GM19395 (cell line): ENCODE results near the gene HDAC2.
"Not testable (repeated sequence)": the region's sequence is repeated elsewhere in the genome, so short reads cannot be mapped to it uniquely, and the experiment has no call there.

ENCODE experiments used
- ATAC-seq: cut with Tn5 transposase; IDR thresholded peaks from one replicate; pipeline ENCODE4 v1.9.1; 2021; ENCODE audit warnings: mild to moderate bottlenecking, moderate library complexity; ENCODE audit not compliant: unreplicated experiment

Gene HDAC2

DNA sequence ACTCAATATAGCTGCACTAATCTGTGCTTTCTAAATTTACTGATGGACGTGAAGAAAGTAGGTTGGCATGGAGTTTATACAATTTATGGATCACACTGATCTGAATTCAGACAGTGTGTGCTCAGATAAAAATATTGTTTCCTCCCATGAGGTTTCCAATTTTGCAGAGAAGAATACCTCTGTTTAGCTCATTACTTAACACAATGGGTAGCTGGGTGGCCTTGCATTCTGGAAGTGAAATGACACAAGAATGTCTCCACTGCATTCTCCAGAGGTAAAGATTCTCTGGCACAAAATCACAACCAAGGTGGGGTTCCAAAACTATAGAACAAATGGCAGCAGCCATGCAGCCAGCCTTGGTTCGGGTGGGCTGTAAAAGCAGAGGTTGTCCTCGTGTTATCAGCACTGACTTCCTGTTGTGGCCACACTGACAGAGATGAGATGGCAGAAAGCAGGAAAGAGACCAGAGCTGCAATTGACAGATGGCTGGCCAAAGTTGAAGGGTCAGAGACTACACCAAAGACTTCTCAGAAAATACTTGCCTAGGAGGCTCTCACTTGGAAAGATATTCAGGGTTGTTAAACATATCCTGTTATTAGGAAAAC lies 50.2 kb downstream of the HDAC2 start:
- ATAC-seq = peak; percentile 87

DNA sequence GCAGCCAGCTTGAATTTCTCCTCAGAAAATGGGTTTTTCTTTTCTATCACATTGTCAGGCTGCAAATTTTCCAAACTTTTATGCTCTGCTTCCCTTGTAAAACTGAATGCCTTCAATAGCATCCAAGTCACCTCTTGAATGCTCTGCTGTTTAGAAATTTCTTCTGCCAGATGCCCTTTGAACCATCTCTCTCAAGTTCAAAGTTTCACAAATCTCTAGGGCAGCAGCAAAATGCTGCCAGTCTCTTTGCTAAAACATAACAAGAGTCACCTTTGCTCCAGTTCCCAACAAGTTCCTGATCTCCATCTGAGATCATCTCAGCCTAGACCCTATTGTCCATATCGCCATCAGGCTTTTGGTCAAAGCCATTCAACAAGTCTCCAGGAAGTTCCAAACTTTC lies 60.7 kb downstream of the HDAC2 start:
- ATAC-seq = not testable (repeated sequence)

DNA sequence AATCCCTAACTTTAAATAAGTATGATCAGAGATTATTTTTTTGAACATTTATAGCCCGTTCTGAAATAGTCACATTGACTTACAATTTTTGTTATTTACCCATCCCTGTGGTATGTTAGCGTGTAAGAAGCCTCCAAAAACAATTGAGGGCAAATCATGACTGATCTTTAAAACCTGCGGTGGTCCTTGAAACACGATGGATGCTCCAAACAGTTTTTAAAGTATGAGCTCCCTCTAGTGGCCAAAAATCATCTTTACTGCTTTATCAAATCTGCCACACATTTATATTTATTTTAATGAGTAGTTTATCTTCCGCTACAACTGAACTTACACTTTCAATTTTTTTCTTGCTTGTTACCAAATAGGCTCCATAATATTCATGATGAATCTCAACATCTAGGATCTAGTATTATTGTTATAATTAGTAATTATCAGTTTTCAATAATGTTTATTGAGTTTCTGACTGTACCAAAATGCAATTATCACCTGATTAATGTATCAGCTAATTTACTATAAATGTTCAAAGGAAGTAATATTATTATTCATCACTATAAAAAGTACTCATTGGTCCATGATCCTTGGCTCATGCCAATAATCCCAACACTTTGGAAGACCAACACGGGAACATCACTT lies 61.6 kb downstream of the HDAC2 start:
- ATAC-seq = peak; percentile 84

DNA sequence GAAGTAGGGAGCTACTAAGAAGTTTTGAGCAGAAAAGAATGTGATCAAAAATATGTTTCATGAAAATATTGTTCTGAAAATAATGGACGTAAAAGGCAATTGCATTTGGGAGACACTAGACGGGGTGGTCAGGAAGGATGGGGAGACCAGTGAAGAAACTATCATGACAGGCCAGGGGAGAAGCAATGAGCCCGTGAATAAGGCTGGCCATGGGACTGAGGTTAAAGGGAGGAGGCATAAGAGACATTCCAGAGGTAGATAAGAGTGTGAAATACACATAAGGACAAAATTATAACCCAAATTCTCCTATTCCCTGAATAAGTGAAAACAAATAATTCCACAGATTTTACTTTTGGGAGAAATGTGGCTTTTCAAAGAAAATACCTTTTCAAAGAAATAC lies 62.1 kb downstream of the HDAC2 start:
- no peak for ATAC-seq

DNA sequence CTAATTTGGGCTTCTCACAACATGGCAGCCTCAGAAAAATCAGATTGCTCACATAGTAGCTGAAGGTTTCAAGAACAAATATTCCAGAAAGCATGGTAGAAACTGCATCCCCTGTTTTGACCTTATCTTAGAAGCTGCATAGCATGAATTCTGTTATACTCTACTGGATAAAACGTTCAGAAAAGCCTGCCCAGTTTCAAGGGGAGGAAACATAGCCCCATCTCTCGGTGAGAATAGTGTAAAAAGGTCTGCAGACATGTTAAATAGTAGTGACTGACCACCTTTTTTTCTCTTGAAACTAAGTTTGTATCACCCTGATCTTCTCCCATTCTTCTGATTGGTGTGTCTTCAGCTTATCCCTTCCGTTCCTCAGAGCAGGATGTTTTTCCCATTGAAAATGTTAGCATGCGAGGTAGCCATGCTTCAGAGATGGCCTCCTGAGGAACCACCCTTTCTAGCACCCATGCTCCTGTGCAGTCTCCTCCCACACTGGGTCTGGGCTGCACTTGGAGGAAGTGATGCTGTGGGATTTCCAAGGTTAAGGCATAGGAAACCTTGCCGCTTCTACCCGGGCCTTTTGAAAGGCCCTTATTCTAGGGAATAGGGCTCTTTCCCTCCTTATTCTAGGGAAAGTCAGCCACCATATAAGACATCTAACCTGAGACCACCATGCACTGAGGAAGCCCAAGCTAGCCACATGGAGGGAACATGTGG lies 63.7 kb downstream of the HDAC2 start:
- no peak for ATAC-seq

DNA sequence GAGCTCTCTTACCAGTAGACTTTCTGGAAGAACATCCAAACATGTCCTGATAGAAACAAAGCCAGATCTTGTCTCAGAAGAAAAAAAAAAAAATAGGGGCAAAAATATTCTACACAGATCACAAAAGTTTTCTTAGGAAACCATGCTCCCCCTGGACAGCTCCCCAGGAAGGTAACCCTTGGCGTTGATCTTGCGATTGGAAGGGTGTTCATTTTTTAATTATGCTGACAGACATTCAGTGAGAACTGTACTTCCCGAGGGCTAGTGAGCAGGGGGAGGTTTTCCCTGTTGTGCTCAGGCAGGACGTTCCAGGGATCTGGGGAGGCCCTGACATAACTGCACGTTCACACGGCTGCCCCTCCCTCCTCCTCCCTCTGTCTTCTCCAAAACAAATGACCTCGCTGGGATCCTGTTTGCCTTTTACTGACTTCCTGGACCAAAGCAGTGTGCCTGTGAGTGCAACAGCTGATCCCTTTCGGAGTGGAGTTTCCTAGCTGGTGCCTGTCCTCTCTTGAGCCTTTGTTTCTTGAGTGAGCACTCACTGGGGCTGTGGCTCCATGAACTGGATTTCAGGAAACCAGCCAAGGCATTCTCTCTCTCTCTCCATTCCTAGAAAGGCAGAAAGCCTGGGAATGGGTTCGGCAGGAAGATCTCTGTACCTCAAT lies 67.2 kb downstream of the HDAC2 start:
- ATAC-seq = no peak

DNA sequence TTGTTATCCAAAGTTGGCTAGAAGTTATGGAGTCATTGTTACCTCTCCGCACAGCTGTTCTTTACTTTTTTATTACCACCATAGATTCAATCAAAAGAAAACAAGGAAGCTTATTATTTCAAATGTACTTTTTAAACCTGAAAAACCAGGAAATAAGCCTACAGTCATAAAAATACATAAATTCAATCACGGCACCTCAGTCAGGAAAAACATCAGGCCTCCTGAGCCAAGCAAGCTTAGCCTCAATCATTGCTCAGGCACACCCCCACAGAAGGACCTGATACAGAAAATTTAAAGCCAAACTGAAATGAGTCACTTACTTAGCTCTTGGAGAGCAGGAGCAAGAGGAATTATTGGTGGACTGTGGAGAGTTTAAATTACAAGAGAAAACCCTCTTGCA lies 69.5 kb downstream of the HDAC2 start:
- no peak for ATAC-seq

DNA sequence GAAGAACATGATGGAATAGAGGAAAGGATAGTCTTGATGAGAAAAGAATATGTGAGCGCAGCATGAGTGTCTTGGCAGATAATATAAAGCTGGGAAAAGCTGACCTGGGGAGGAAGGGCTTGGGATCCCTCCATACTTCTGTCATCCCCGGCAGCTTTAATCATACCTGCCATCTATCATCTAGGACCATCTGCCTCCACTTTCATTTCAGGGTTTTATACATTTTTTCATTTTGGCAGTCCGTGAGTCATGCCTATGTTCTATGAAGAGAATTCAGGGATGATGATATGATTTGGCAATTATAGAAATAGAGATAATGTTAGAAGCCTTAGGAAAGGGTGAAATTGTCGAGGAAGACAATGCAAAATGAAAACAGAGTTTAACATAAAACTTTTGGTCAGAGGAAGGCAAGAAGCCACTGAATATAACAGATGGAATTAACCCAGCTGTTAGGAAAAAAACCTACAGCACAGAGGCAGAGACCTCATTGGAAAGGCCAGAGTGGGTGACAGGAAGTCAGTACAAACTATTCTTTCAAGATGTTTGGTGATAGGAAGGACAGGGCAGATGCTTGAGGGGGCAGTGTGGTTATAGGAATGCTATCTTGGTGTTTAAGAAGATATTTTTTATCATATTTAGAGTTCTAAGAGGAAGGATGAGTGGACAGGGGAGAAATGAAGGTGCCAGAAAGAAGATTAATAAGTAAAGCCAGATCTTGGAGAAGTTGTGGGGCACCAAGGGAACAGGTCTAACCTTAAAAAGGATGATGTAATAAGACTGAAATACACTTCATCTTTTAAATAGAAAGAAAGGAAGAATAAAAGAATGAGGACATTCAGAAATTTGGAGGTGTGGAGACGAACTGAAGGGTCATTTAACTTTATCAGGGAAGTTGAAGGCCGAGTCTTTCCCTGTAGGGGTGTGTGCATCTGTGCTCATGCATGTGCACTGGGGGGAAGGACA lies 76.0 kb downstream of the HDAC2 start:
- no peak for ATAC-seq

DNA sequence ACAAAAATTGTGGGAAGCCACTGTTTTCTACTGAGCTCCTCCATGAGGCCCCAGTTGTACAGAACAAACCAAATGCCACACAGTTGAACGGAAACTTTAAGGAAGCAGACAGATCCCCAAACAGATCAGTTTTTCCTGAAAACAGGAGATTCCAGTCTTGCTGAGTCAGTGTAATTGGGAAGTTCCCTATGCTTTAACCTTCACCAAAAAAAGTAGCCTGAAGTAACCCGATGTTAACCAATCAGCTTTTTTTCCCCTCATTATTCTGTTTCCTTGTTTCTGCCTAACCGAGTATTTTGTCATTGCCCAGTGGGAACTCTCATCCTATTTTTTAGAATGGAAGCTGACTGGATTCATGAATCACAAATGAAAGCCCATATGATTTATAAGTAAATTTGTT lies 77.1 kb downstream of the HDAC2 start:
- no peak for ATAC-seq

DNA sequence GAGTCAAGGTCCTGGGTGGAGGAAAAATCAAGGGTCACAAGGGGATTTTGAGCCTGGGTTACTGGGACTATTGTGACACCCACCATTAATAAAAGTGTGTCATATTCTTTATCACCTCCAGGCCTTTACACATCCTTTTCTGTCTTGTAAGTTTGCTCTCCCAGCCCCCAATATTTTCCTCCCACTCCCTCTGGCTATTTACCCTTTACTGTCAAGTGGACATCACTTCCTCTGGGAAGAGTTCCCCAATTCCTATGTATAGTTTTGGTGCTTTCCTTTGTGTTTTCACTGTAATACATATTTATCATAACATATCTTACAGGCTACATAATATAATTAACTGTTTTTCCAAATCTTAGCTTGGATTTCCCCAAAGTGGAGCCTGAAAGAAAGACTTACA lies 77.5 kb downstream of the HDAC2 start:
- ATAC-seq = no peak

DNA sequence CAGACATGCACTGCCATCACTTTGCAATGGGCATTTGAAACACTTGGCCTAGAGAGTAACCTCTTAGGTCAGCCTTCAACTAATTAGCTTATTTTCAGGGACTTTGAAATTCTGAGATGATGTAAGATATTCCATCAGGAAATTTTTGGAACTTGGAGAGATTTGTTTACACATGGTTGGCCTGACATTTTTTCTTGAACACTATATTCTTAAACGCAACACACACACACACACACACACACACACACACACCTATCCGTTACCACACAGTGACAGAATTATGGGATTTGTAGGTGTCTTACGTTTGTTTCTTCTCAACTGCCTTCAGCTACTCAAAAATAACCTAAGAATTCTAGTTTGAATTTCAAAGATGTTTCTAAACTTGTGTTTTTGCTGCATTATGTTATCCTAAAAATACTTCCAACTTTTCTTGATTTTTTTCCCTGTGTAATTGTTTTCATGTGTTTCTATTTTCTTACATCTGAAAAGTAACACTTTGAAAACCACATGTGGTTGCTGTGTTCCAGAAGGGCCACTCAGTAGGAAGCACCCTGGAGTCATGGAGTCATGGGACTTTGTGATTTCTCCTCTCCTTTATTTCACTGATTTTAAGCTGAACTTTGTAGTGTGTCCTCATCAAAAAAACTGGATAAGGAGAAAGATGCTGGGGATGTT lies 81.9 kb downstream of the HDAC2 start:
- ATAC-seq = no peak

DNA sequence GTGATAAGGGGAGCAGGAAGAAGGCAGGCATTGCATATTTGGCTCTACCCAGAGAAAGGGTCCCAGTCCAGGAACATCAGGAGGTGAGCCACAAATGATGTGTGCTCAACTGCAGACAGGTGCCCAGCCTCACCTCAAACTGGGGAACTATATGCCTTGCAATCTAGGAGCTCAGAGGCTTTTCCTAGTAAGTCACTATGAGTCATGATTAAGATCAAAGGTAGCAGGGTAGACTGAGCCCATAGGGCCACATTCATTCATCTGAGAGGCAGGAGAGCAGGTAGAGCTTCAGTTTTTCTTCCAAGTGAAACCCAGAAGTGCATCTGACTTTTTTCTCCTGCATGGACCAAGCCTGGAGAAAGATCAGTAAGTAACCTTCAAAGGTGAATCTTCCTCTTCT lies 82.5 kb downstream of the HDAC2 start:
- no peak for ATAC-seq

DNA sequence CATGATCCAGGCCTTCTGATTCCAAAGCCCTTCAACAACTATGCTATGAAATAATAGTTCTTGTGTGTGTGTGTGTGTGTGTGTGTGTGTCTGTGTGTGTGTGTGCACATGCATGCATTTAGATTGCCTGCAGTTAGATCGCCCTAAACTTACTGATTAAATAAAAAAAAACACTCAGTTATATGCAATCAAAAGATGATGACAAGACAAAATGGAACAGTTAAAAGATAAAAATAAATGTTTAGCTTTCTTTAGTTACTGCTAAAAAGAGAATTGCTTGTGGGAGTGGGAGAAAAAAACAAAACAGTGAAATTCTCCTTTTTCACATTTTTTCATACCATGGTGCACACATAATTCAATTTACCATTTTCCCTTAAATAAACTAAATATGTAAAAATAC lies 84.4 kb downstream of the HDAC2 start:
- no peak for ATAC-seq

DNA sequence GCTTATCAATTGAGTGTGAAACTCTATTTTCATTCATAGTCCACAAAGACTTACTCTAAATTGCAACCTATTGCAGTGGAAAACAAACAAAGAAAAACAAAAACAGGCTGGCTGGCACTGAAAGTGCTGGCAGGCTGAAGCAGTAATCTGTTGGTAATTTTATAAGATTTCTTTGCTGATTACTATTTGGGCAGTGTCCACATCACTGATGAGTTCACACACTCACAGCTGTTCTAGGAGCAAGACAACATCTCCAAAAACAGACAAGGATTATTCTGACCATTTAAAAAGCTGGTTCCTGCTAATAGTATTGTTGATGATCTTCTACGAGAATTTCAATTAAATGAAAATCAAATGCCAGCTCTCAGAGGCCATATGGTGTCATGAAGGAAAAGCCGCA lies 86.9 kb downstream of the HDAC2 start:
- ATAC-seq = no peak
